H1 (cell line): Measurements from ENCODE around the gene RAET1E. TPM values are rescaled to one million over a fixed set of nuclear protein-coding genes. Genes with fewer than 3 reads are reported as not detected.

Experiments used
- CTCF ChIA-PET: fragments of 300-600 bp; sonication (Branson Sonifier 250); formaldehyde crosslinking; loops from one replicate; lab custom pipeline; 2021; ENCODE audit not compliant: partially characterized antibody; lab: Charles Lee
- POLR2A ChIA-PET: fragments of 300-600 bp; sonication (Branson Sonifier 250); formaldehyde crosslinking; loops from one replicate; lab custom pipeline; 2021; ENCODE audit warnings: inconsistent platforms; ENCODE audit not compliant: partially characterized antibody; lab: Charles Lee
- DNase-seq, 2 experiments: peaks; one replicate each; pipeline versions ENCODE4 v3.0.0 to v3.0.0-alpha.2; 2010 to 2022; ENCODE audit warnings: low spot score in 2 of 2, low read depth in 1 of 2, mixed read lengths in 1 of 2
- FAIRE-seq: peaks from 2 replicates; lab custom pipeline; 2011; peaks lifted over from hg19 to GRCh38; lab: Jason Lieb, UNC
- H2AFZ ChIP-seq: 2 replicates; pipeline ENCODE4 v1.8.1; 2012; ENCODE audit warnings: low read length, inconsistent platforms
- H2AK5ac ChIP-seq: 2 replicates; pipeline ENCODE4 v1.6.1; 2013; ENCODE audit warnings: low read depth, low read length
- H2BK120ac ChIP-seq: replicated peaks from 2 replicates; pipeline ENCODE3; 2013; ENCODE audit warnings: low read depth, low read length, inconsistent platforms
- H2BK12ac ChIP-seq: 2 replicates; pipeline ENCODE4 v1.6.1; 2013; ENCODE audit warnings: low read depth, low read length
- H2BK15ac ChIP-seq: 2 replicates; pipeline ENCODE4 v1.6.1; 2013; ENCODE audit warnings: low read length
- H2BK20ac ChIP-seq: 2 replicates; pipeline ENCODE4 v1.6.1; 2013; ENCODE audit warnings: low read length
- H2BK5ac ChIP-seq: 2 replicates; pipeline ENCODE4 v1.6.1; 2013; ENCODE audit warnings: low read depth, low read length
- H3K14ac ChIP-seq: 2 replicates; pipeline ENCODE4 v1.6.1; 2013; ENCODE audit warnings: inconsistent platforms; ENCODE audit not compliant: insufficient read length
- H3K18ac ChIP-seq: 2 replicates; pipeline ENCODE4 v1.6.1; 2013; ENCODE audit warnings: low read length; ENCODE audit errors: extremely low read depth
- H3K23ac ChIP-seq: 2 replicates; pipeline ENCODE4 v1.6.1; 2013; ENCODE audit warnings: inconsistent platforms; ENCODE audit not compliant: insufficient read length
- H3K23me2 ChIP-seq: 2 replicates; pipeline ENCODE4 v1.6.1; 2013; ENCODE audit warnings: low read depth, low read length
- H3K27ac ChIP-seq: 2 replicates; pipeline ENCODE4 v1.6.1; 2011; ENCODE audit warnings: low read depth, low read length, inconsistent platforms
- H3K27me3 ChIP-seq, 4 experiments: replicated peaks in 1 of 4; 1 replicate in 1 of 4; 2 replicates in 3 of 4; pipeline versions ENCODE4 v1.6.1 to v1.8.1; 2011 to 2013; ENCODE audit warnings: low read length in 3 of 4, mild to moderate bottlenecking in 3 of 4, inconsistent platforms in 2 of 4, mixed read lengths in 2 of 4, moderate library complexity in 1 of 4; ENCODE audit not compliant: control insufficient read depth in 3 of 4, insufficient read depth in 3 of 4; ENCODE audit errors: extremely low read depth in 1 of 4
- H3K36me3 ChIP-seq, 4 experiments: 2 replicates each; pipeline versions ENCODE4 v1.6.1 to v1.8.1; 2011 to 2013; ENCODE audit warnings: mild to moderate bottlenecking in 4 of 4, low read length in 3 of 4, moderate library complexity in 2 of 4, control low read depth in 1 of 4, inconsistent platforms in 1 of 4; ENCODE audit not compliant: insufficient read depth in 4 of 4, control insufficient read depth in 2 of 4
- H3K4ac ChIP-seq: replicated peaks from 2 replicates; pipeline ENCODE3; 2013; ENCODE audit warnings: low read length, low read depth, mixed read lengths, inconsistent platforms; ENCODE audit not compliant: insufficient read length
- H3K4me1 ChIP-seq, 4 experiments: replicated peaks in 1 of 4; 1 replicate in 1 of 4; 2 replicates in 3 of 4; pipeline versions ENCODE4 v1.6.1 to v1.8.1; 2011 to 2013; ENCODE audit warnings: low read length in 3 of 4, inconsistent platforms in 2 of 4, mixed read lengths in 1 of 4; ENCODE audit not compliant: insufficient read depth in 4 of 4, control insufficient read depth in 3 of 4
- H3K4me2 ChIP-seq, 2 experiments: 2 replicates each; pipeline versions ENCODE4 v1.6.1 to v1.8.1; 2011 to 2013; ENCODE audit warnings: low read depth in 2 of 2, low read length in 2 of 2, control low read depth in 1 of 2, inconsistent platforms in 1 of 2, mild to moderate bottlenecking in 1 of 2; ENCODE audit not compliant: insufficient read depth in 1 of 2
- H3K4me3 ChIP-seq, 4 experiments: fragments of 200-600, 300-600 bp in 1 of 4; sonication (generic), shearing (Covaris generic), sonication (Bioruptor Twin) in 1 of 4; 2 replicates each; pipeline versions ENCODE4 v1.5.1 to v1.8.1; 2011 to 2016; ENCODE audit warnings: low read length in 4 of 4, low read depth in 3 of 4, control low read depth in 2 of 4, inconsistent platforms in 2 of 4, mild to moderate bottlenecking in 2 of 4, mixed read lengths in 1 of 4, moderate library complexity in 1 of 4; ENCODE audit not compliant: insufficient read depth in 2 of 4; ENCODE audit errors: extremely low read depth in 1 of 4
- H3K56ac ChIP-seq: replicated peaks from 2 replicates; pipeline ENCODE3; 2013; ENCODE audit warnings: low read depth, mild to moderate bottlenecking, mixed read lengths, low read length, inconsistent platforms; ENCODE audit not compliant: insufficient read length
- H3K79me1 ChIP-seq: 2 replicates; pipeline ENCODE4 v1.6.1; 2013; ENCODE audit warnings: low read depth, low read length, control low read depth
- H3K79me2 ChIP-seq, 2 experiments: 2 replicates each; pipeline versions ENCODE4 v1.6.1 to v1.8.1; 2012 to 2013; ENCODE audit warnings: low read length in 2 of 2, mild to moderate bottlenecking in 2 of 2, inconsistent platforms in 1 of 2; ENCODE audit not compliant: insufficient read depth in 2 of 2, control insufficient read depth in 1 of 2
- H3K9ac ChIP-seq, 4 experiments: replicated peaks in 1 of 4; 1 replicate in 1 of 4; 2 replicates in 3 of 4; pipeline versions ENCODE4 v1.6.1 to v1.8.1; 2011 to 2013; ENCODE audit warnings: low read depth in 3 of 4, low read length in 3 of 4, control low read depth in 2 of 4, mild to moderate bottlenecking in 2 of 4, moderate library complexity in 2 of 4, inconsistent platforms in 1 of 4; ENCODE audit errors: extremely low read depth in 1 of 4
- H3K9me3 ChIP-seq, 2 experiments: 2 replicates each; pipeline versions ENCODE4 v1.6.1 to v1.8.1; 2012 to 2013; ENCODE audit warnings: mild to moderate bottlenecking in 2 of 2, moderate library complexity in 2 of 2, control low read depth in 1 of 2, inconsistent platforms in 1 of 2, low read depth in 1 of 2, low read length in 1 of 2, mixed read lengths in 1 of 2; ENCODE audit not compliant: insufficient read depth in 2 of 2
- H4K20me1 ChIP-seq, 2 experiments: replicated peaks in 1 of 2; 2 replicates each; pipeline versions ENCODE3 to v1.8.1; 2011 to 2013; ENCODE audit warnings: inconsistent platforms in 2 of 2, low read length in 2 of 2, mild to moderate bottlenecking in 1 of 2; ENCODE audit not compliant: insufficient read depth in 2 of 2, control insufficient read depth in 1 of 2
- H4K5ac ChIP-seq: 2 replicates; pipeline ENCODE4 v1.6.1; 2013; ENCODE audit warnings: low read length, low read depth, mixed read lengths, inconsistent platforms; ENCODE audit not compliant: insufficient read length
- H4K8ac ChIP-seq: 2 replicates; pipeline ENCODE4 v1.8.0; 2013; ENCODE audit warnings: mild to moderate bottlenecking, moderate library complexity, low read length, inconsistent platforms; ENCODE audit not compliant: insufficient read depth; ENCODE audit errors: extremely low read depth
- H4K91ac ChIP-seq: replicated peaks from 2 replicates; pipeline ENCODE3; 2013; ENCODE audit warnings: low read length, mixed read lengths, inconsistent platforms; ENCODE audit not compliant: insufficient read length
- MAFK ChIP-seq: IDR thresholded peaks from 2 replicates; pipeline ENCODE4 v1.6.1; 2012; ENCODE audit warnings: low read depth, mild to moderate bottlenecking, improper control_type of control experiment, low read length
- NRF1 ChIP-seq: IDR thresholded peaks from 2 replicates; pipeline ENCODE4 v1.6.1; 2011; ENCODE audit warnings: mild to moderate bottlenecking, low read depth, low read length, improper control_type of control experiment
- RXRA ChIP-seq: IDR thresholded peaks from 2 replicates; pipeline ENCODE4 v1.6.1; 2011; ENCODE audit warnings: low read depth, mild to moderate bottlenecking, low read length, moderate library complexity; ENCODE audit not compliant: insufficient read depth
- SAP30 ChIP-seq: fragments of 300-600 bp; sonication (generic); IDR thresholded peaks from 2 replicates; pipeline ENCODE4 v1.7.1; 2012; ENCODE audit warnings: low read length, moderate library complexity, mild to moderate bottlenecking, inconsistent platforms; ENCODE audit not compliant: insufficient read depth, insufficient replicate concordance
- SP1 ChIP-seq: IDR thresholded peaks from 2 replicates; pipeline ENCODE4 v1.6.1; 2011; ENCODE audit warnings: low read depth, low read length
- SUZ12 ChIP-seq: fragments of 200-600 bp; sonication (generic); IDR thresholded peaks from 2 replicates; pipeline ENCODE4 v1.6.1; 2012; ENCODE audit warnings: mild to moderate bottlenecking, inconsistent platforms, low read length, moderate library complexity, mixed read lengths
- TEAD4 ChIP-seq: IDR thresholded peaks from 2 replicates; pipeline ENCODE4 v1.6.1; 2012; ENCODE audit warnings: low read depth, low read length, inconsistent platforms, mixed read lengths
- WGBS, 2 experiments: shearing (Covaris generic) in 1 of 2; methylation state at CpG; one replicate each; pipeline versions ENCODE4 v1.1.6 to v1.1.7; 2013 to 2015; ENCODE audit warnings: low lambda C conversion rate in 2 of 2, mixed read lengths in 2 of 2, inconsistent platforms in 1 of 2, low coverage in 1 of 2, missing lambda C conversion rate in 1 of 2; ENCODE audit not compliant: insufficient replicate concordance in 2 of 2, insufficient coverage in 1 of 2, insufficient read length in 1 of 2; ENCODE audit errors: extremely low coverage in 1 of 2, missing lambda C conversion rate in 1 of 2; 5-methylcytosine and 5-hydroxymethylcytosine counted together
- polyA plus RNA-seq, 7 experiments: library from polyadenylated mRNA; depleted of rRNA in 3 of 7; stranded (reverse) in 5 of 7; unstranded in 2 of 7; fragments of >200 nt in 5 of 7; fragments of 200-250 nt in 2 of 7; gene quantifications; 1 replicate in 5 of 7; 2 replicates in 1 of 7; 4 replicates in 1 of 7; pipeline versions ENCODE4 v1.2.1 to v1.2.3, GENCODE V29; 2011 to 2013; ENCODE audit warnings: missing spikeins in 2 of 7, mixed read lengths in 2 of 7
- total RNA-seq: library from RNA; stranded (reverse); fragmentation: NEBNext Ultra II Directional; extraction: Animal tissue kit (Norgen Biotek cat#: 25700); gene quantifications from 2 replicates; pipeline ENCODE4 v1.2.1, GENCODE V29; 2021
- TF ChIP-seq, protein P1 (sequence below), 3 experiments: IDR thresholded peaks; 1 replicate in 2 of 3; 2 replicates in 1 of 3; pipeline versions ENCODE4 v1.5.1 to v1.6.1; 2011; ENCODE audit warnings: low read length in 3 of 3, mild to moderate bottlenecking in 3 of 3, inconsistent platforms in 2 of 3, low read depth in 1 of 3, moderate library complexity in 1 of 3; ENCODE audit not compliant: insufficient read depth in 1 of 3; ENCODE audit errors: control extremely low read depth in 1 of 3

RAET1E gene
- total and polyA plus RNA-seq, 2 of the 8 experiments (the other 6 are each of a cell fraction or from before 2014, with no cell fraction given): not detected

DNA sequence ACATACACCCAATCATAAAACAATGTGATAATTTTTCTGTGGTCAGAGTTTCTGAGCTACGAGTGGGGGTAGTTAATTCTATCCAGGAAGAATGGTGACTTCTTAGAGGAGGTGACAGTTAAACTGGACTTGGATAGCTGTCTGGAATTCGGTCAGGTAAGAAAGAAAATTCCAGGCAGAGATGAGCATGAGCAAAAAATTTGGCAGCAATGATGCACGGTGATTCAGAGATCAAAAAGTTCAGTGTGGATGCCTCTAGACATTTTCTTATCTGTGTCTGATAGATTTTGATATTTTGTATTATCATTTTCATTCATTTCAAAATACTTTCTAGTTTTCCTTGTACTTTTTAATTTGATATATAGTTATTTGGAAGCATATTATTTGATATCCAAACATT lies 12.0 kb downstream of the RAET1E start:
- no peaks in the 10 kb centered on the region for H3K36me3 ChIP-seq
- ChIA-PET CTCF (interaction anchor here (0.8 to 2.0 kb wide), 8 partner anchors 9 to 185 kb away, joined by 3 to 6 read pairs (median 3); no protein-coding TSS in a partner anchor), POLR2A (interaction anchor here (0.9 kb wide), 1 partner anchor 10 kb away, joined by 3 read pairs; no protein-coding TSS in a partner anchor)
- H3K79me2 ChIP-seq: no peaks in the 10 kb centered on the region
- no peak overlapping the region for H3K14ac ChIP-seq
- no peak overlapping the region for H2BK5ac ChIP-seq
- no peak overlapping the region for H3K27ac ChIP-seq
- H4K5ac ChIP-seq: no peak overlapping the region
- no peak overlapping the region for H2BK12ac ChIP-seq
- H4K8ac ChIP-seq: no peak overlapping the region
- H3K18ac ChIP-seq: no peak overlapping the region
- 74% methylated on average over 3 of the region's 3 CpGs; no CpG with 5 or more reads in 1 of the 2 experiments for WGBS, 2 experiments
- FAIRE-seq: no peak
- no peak for DNase-seq
- no peak overlapping the region for H3K9ac ChIP-seq
- H2AFZ ChIP-seq: no peak overlapping the region
- no peak overlapping the region for H3K4me3 ChIP-seq
- no peak overlapping the region for H2BK15ac ChIP-seq
- peaks cover 0 to 3% (median 0%) of the 10 kb centered on the region in 4 experiments; a peak in 2 of 7 replicates for H3K27me3 ChIP-seq
- H2BK120ac ChIP-seq: no peak overlapping the region
- H4K20me1 ChIP-seq: no peaks in the 10 kb centered on the region
- H3K79me1 ChIP-seq: no peaks in the 10 kb centered on the region
- H3K9me3 ChIP-seq: no peaks in the 10 kb centered on the region
- H3K23ac ChIP-seq: no peak overlapping the region
- no peak overlapping the region for H3K56ac ChIP-seq
- H3K4ac ChIP-seq: no peak overlapping the region
- no peak overlapping the region for H2AK5ac ChIP-seq
- H3K23me2 ChIP-seq: no peaks in the 10 kb centered on the region
- TF ChIP-seq, protein P1, sequence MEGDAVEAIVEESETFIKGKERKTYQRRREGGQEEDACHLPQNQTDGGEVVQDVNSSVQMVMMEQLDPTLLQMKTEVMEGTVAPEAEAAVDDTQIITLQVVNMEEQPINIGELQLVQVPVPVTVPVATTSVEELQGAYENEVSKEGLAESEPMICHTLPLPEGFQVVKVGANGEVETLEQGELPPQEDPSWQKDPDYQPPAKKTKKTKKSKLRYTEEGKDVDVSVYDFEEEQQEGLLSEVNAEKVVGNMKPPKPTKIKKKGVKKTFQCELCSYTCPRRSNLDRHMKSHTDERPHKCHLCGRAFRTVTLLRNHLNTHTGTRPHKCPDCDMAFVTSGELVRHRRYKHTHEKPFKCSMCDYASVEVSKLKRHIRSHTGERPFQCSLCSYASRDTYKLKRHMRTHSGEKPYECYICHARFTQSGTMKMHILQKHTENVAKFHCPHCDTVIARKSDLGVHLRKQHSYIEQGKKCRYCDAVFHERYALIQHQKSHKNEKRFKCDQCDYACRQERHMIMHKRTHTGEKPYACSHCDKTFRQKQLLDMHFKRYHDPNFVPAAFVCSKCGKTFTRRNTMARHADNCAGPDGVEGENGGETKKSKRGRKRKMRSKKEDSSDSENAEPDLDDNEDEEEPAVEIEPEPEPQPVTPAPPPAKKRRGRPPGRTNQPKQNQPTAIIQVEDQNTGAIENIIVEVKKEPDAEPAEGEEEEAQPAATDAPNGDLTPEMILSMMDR (IDR thresholded peaks at IDR 0.05; ENCODE audit: control extremely low read depth in 1 of 3, insufficient read depth in 1 of 3, low read depth in 1 of 3, low read length in 3 of 3): no peak
- TF ChIP-seq SUZ12 (no peak), MAFK (no peak), NRF1 (no peak), TEAD4 (no peak), SAP30 (no peak), SP1 (no peak), RXRA (no peak)
- no peaks in the 10 kb centered on the region; a peak in 1 of 7 replicates for H3K4me1 ChIP-seq
- H4K91ac ChIP-seq: no peak overlapping the region
- no peak overlapping the region for H3K4me2 ChIP-seq
- H2BK20ac ChIP-seq: no peak overlapping the region
